HEK293T (cell line): Measurements from ENCODE around the gene PACRG.

ENCODE experiments used
- CTCF ChIA-PET: fragments of 350-600 bp; formaldehyde crosslinking; extraction: SDS; loops from one replicate; lab custom pipeline; 2021; ENCODE audit warnings: antibody characterized with exemption, inconsistent platforms; lab: Yijun Ruan, JAX
- POLR2A ChIA-PET: fragments of 350-600 bp; formaldehyde crosslinking; extraction: SDS; loops from one replicate; lab custom pipeline; 2020; ENCODE audit warnings: antibody characterized with exemption, inconsistent platforms; lab: Yijun Ruan, JAX
- DNase-seq: peaks from one replicate; pipeline ENCODE4 v3.0.0; 2012; ENCODE audit warnings: mixed read lengths; ENCODE audit errors: extremely low spot score
- ARNT ChIP-seq: fragments of 450-650 bp; IDR thresholded peaks from 2 replicates; pipeline ENCODE4 v1.6.1; 2017; ENCODE audit warnings: mild to moderate bottlenecking
- BHLHE40 ChIP-seq: fragments of 450-650 bp; IDR thresholded peaks from 2 replicates; pipeline ENCODE4 v1.6.1; 2016; ENCODE audit warnings: mild to moderate bottlenecking, moderate library complexity, borderline replicate concordance
- CTBP1 ChIP-seq: fragments of 450-650 bp; IDR thresholded peaks from 2 replicates; pipeline ENCODE4 v1.6.1; 2016; ENCODE audit warnings: borderline replicate concordance
- ELF4 ChIP-seq: fragments of 450-650 bp; IDR thresholded peaks from 2 replicates; pipeline ENCODE4 v1.6.1; 2017; ENCODE audit warnings: antibody characterized with exemption
- FOXA1 ChIP-seq: fragments of 450-650 bp; IDR thresholded peaks from 2 replicates; pipeline ENCODE4 v1.6.1; 2016; ENCODE audit warnings: mild to moderate bottlenecking
- FOXK2 ChIP-seq: fragments of 450-650 bp; IDR thresholded peaks from 2 replicates; pipeline ENCODE4 v1.6.1; 2016; ENCODE audit warnings: mild to moderate bottlenecking
- FOXM1 ChIP-seq: fragments of 450-650 bp; IDR thresholded peaks from 2 replicates; pipeline ENCODE4 v1.6.1; 2017; ENCODE audit warnings: mild to moderate bottlenecking, borderline replicate concordance
- HDGF ChIP-seq: fragments of 450-650 bp; IDR thresholded peaks from 2 replicates; pipeline ENCODE4 v1.6.1; 2017; ENCODE audit warnings: antibody characterized with exemption, borderline replicate concordance
- L3MBTL2 ChIP-seq: fragments of 450-650 bp; conservative IDR thresholded peaks from 2 replicates; pipeline ENCODE4 v1.6.1; 2016; ENCODE audit warnings: mild to moderate bottlenecking
- LEF1 ChIP-seq: fragments of 450-650 bp; IDR thresholded peaks from 2 replicates; pipeline ENCODE4 v1.6.1; 2017; ENCODE audit warnings: mild to moderate bottlenecking, borderline replicate concordance
- NFRKB ChIP-seq: fragments of 450-650 bp; IDR thresholded peaks from 2 replicates; pipeline ENCODE4 v1.6.1; 2016; ENCODE audit warnings: mild to moderate bottlenecking, moderate library complexity
- PKNOX1 ChIP-seq: fragments of 450-650 bp; IDR thresholded peaks from 2 replicates; pipeline ENCODE4 v1.6.1; 2016
- SP1 ChIP-seq: fragments of 450-650 bp; IDR thresholded peaks from 2 replicates; pipeline ENCODE4 v1.6.1; 2017
- SUZ12 ChIP-seq: fragments of 450-650 bp; IDR thresholded peaks from 2 replicates; pipeline ENCODE4 v1.6.1; 2016; ENCODE audit warnings: mild to moderate bottlenecking
- TARDBP ChIP-seq: fragments of 450-650 bp; IDR thresholded peaks from 2 replicates; pipeline ENCODE4 v1.6.1; 2016
- ZNF384 ChIP-seq: fragments of 450-650 bp; IDR thresholded peaks from 2 replicates; pipeline ENCODE4 v1.6.1; 2016

Gene PACRG

GRCh38 chr6:163288915-163289314 lies 561.1 kb downstream of the PACRG start:
- ChIA-PET POLR2A (no interaction called here), CTCF (no interaction called here)
- DNase-seq: no peak
- no peak for TF ChIP-seq BHLHE40
- no peak for TF ChIP-seq ZNF384
- no peak for TF ChIP-seq L3MBTL2

DNA sequence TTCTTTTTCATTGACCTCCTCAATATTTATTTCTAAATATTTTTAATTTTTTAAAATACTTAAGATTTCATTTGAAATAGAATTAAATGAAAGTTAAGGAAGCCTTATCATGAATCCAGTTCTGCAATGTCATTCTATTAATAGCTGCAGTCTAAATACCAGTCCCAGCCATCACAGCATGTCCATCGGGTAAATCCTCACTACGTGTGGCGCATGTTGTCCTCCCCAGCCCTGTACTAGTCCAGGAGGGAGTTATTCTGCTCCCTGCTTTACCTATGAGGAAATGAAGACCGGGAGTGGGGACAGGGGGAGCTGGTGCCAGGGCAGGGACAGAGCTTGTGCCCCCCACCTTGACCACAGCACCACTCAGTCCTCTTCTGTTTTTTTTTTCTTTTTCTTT lies 561.7 kb downstream of the PACRG start:
- CTCF ChIA-PET: no interaction called here
- POLR2A ChIA-PET: no interaction called here
- no peak for TF ChIP-seq FOXK2
- TF ChIP-seq FOXM1: no peak
- TF ChIP-seq BHLHE40: no peak
- no peak for TF ChIP-seq LEF1
- TF ChIP-seq PKNOX1: no peak
- no peak for TF ChIP-seq NFRKB
- TF ChIP-seq SP1: no peak
- TF ChIP-seq FOXA1: no peak
- no peak for TF ChIP-seq TARDBP
- DNase-seq: no peak

DNA sequence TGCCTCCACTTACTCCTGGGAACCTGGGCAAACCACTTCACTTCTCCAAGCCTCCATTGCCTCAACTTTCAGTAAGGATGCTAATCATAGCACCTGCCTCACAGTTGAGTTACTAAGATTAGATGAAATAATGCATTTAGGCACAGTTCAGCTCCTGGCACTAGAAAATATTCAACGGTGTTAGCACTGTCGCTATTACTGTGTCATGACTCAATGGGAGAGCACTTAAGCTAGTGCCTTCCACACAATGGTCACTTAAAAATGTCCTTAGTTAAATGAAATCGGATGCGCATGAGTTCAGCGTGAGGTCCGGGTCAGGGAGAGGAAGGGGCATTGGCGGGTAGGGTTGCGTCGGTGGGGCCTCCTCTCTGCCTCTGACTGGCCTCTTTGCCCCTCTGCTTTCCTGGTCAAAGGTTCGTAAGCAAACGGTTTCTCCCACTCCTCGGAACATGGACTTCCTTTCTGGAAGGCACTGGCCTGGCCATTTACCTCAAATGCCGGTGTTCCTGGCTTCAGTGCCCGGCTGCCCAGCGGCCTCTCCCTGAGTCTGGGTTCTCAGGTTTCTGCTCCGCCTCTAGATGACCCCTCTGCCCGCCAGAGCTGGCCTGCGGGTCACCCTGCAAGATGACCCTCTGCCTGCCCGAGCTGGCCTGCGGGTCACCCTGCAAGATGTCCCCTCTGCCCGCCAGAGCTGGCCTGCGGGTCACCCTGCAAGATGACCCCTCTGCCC lies 562.9 kb downstream of the PACRG start:
- TF ChIP-seq TARDBP (no peak), FOXA1 (no peak), FOXM1 (no peak), HDGF (no peak), FOXK2 (no peak), ELF4 (no peak), LEF1 (no peak), SUZ12 (no peak), ZNF384 (no peak), NFRKB (no peak), SP1 (no peak), PKNOX1 (no peak), CTBP1 (no peak), ARNT (no peak)
- CTCF ChIA-PET: no interaction called here
- DNase-seq: no peak
- POLR2A ChIA-PET: no interaction called here

DNA sequence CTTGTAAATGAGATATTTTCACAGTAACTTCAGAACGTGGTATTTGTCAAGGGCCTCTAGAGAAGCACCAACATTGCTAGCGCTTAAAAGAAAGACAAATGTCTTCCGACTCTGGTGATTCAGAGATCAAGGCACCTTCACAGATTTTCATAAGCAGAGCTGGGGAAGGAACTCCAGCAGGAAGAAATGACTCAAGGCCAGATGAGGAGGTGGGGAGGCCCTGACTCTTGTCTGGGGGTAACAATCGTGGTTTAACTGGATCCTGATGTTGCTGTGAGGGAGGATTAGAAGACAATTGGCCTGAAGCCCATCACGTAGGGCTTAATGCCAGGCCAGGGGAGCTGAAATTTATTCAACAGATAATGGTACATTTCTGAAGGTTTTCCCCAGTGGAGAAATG lies 563.8 kb downstream of the PACRG start:
- ChIA-PET POLR2A (no interaction called here), CTCF (no interaction called here)
- no peak for DNase-seq
- TF ChIP-seq ARNT (no peak), SP1 (no peak), ELF4 (no peak), PKNOX1 (no peak), SUZ12 (no peak), FOXK2 (no peak), L3MBTL2 (no peak), HDGF (no peak), NFRKB (no peak), LEF1 (no peak), BHLHE40 (no peak), TARDBP (no peak), FOXM1 (no peak), FOXA1 (no peak), ZNF384 (no peak), CTBP1 (no peak)

- TF ChIP-seq SUZ12: no peak
- no peak for TF ChIP-seq TARDBP
- no peak for TF ChIP-seq HDGF
- TF ChIP-seq FOXK2: no peak
- no peak for TF ChIP-seq LEF1
- no peak for TF ChIP-seq CTBP1
- TF ChIP-seq FOXA1: no peak
- ChIA-PET POLR2A (no interaction called here), CTCF (no interaction called here)
- no peak for DNase-seq
Observed at GRCh38 chr6:163293286-163293685, 565.5 kb downstream of the PACRG start.

- CTCF ChIA-PET: no interaction called here
- TF ChIP-seq CTBP1: no peak
- TF ChIP-seq ELF4: no peak
- no peak for TF ChIP-seq SUZ12
- TF ChIP-seq ZNF384: no peak
- no peak for TF ChIP-seq PKNOX1
- TF ChIP-seq BHLHE40: no peak
- TF ChIP-seq NFRKB: no peak
- TF ChIP-seq SP1: no peak
- no peak for TF ChIP-seq HDGF
- TF ChIP-seq L3MBTL2: no peak
- TF ChIP-seq ARNT: no peak
- TF ChIP-seq FOXM1: no peak
- TF ChIP-seq FOXA1: no peak
- no peak for TF ChIP-seq LEF1
- TF ChIP-seq TARDBP: no peak
- TF ChIP-seq FOXK2: no peak
- DNase-seq: no peak
- POLR2A ChIA-PET: no interaction called here
Observed at GRCh38 chr6:163294734-163295133, 567.0 kb downstream of the PACRG start.
